Bronchial epithelial cell (primary cell): ENCODE measurements around the gene AFAP1L2. TPM values are rescaled to one million over a fixed set of nuclear protein-coding genes. Genes with fewer than 3 reads are reported as not detected.
A peak's percentile ranks its signal among the peaks of the same experiment; 100 is the strongest.

Experiments
- DNase-seq: peaks from one replicate; pipeline ENCODE4 v3.0.0-alpha.2; 2010; ENCODE audit warnings: low read depth
- FAIRE-seq: peaks from 2 replicates; lab custom pipeline; 2011; peaks lifted over from hg19 to GRCh38; lab: Jason Lieb, UNC
- H3K27me3 ChIP-seq: 2 replicates; pipeline ENCODE4 v1.5.1; 2011; ENCODE audit warnings: low read length; ENCODE audit not compliant: control insufficient read depth, insufficient read depth
- H3K36me3 ChIP-seq: 2 replicates; pipeline ENCODE4 v1.5.1; 2011; ENCODE audit warnings: low read length; ENCODE audit not compliant: control insufficient read depth, insufficient read depth
- H3K4me3 ChIP-seq: 2 replicates; pipeline ENCODE4 v1.5.1; 2011; ENCODE audit warnings: mild to moderate bottlenecking, low read depth, low read length, control low read depth
- CTCF ChIP-seq: IDR thresholded peaks from 2 replicates; pipeline ENCODE4 v1.5.1; 2011; ENCODE audit warnings: mild to moderate bottlenecking, moderate library complexity, low read length, control low read depth, inconsistent platforms; ENCODE audit not compliant: insufficient read depth, severe bottlenecking
- total RNA-seq: library from RNA; depleted of rRNA; stranded (reverse); fragments of >200 nt; gene quantifications from 2 replicates; pipeline ENCODE4 v1.2.1, GENCODE V29; 2014

AFAP1L2 gene
- total RNA-seq, 1 donor from 2014 or later = 6.8 TPM

- TF ChIP-seq CTCF = peak; percentile 11
- H3K27me3 ChIP-seq = no peaks in the 10 kb centered on the region
- FAIRE-seq (no peak), DNase-seq (no peak)
- no peaks in the 10 kb centered on the region for H3K36me3 ChIP-seq
- no peak overlapping the region for H3K4me3 ChIP-seq
Measured at GRCh38 chr10:114386452-114386851, 17.9 kb downstream of the AFAP1L2 start.

DNA sequence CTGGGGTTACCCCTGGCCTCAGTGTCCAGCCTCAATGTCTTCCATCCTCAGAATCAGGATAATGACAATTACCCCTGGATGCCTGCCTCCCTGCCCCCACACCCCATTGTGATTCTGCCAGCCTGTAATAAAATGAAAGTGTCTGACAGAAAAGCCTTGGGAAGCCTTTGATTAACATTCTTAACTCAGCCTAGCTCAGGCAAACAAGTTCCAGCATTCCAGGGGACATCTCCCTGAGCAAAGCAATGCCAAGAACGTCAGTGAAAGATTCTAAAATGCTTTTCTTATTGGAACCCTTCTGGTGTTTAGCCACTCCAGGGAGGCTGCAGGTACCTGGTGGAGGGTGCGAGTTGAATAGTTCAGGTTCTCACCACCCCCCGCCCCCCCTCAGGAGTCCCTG, 18.7 kb downstream of the AFAP1L2 start:
- no peak overlapping the region for H3K4me3 ChIP-seq
- no peaks in the 10 kb centered on the region for H3K36me3 ChIP-seq
- FAIRE-seq (no peak), DNase-seq (no peak)
- TF ChIP-seq CTCF = no peak
- no peaks in the 10 kb centered on the region for H3K27me3 ChIP-seq

DNA sequence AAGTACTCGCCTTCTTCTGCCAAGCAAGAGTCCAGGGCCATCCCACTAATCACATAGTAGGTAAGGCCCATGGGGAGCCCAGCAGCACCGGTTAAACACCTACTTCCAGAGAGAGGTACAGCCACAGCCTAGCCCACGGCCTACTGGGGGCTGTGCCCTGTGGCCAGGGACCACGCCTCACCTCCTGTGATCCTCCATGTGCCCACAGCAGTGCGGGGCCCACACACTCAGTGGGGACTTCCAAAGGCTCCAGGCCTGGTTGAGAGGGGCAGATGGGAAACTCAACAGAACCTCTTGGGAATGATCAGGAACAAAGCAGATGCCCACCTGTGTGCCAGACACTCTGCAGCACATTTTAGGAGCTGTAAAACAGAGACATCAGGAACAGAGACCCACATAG, 19.7 kb downstream of the AFAP1L2 start:
- no peak for TF ChIP-seq CTCF
- no peaks in the 10 kb centered on the region for H3K36me3 ChIP-seq

GRCh38 chr10:114384181-114384580, 20.1 kb downstream of the AFAP1L2 start:
- no peak for TF ChIP-seq CTCF
- no peaks in the 10 kb centered on the region for H3K36me3 ChIP-seq
- no peak overlapping the region for H3K4me3 ChIP-seq
- no peak for FAIRE-seq
- H3K27me3 ChIP-seq = no peaks in the 10 kb centered on the region
- DNase-seq = no peak

More for the DNA sequence above, 19.7 kb downstream of the AFAP1L2 start:
- DNase-seq (no peak), FAIRE-seq (no peak)
- Histone ChIP-seq H3K27me3 (no peaks in the 10 kb centered on the region), H3K4me3 (no peak overlapping the region)

- no peak for TF ChIP-seq CTCF
- Histone ChIP-seq H3K4me3 (no peak overlapping the region), H3K27me3 (no peaks in the 10 kb centered on the region), H3K36me3 (no peaks in the 10 kb centered on the region)
- FAIRE-seq (no peak), DNase-seq (no peak)
Measured at GRCh38 chr10:114380797-114381196, 23.5 kb downstream of the AFAP1L2 start.

DNA sequence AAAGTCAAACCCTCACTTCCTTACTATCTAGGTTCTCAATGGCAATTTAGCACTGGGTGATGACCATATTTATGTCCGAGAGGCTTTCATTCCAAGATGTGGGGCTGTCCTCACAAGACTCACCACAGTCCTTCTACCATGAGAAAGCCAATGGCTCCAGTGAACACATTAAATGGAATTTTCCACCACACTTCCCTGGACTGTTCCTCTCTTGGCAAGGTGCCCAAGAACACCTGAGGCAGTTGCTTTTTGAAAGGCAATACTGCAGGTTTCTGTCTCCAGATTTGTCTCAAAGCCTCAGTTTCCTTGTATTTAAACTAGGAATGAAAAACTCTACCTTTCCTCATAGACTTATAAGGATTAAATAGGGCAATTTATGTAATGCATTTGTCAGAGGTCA, 24.2 kb downstream of the AFAP1L2 start:
- H3K36me3 ChIP-seq = no peaks in the 10 kb centered on the region
- DNase-seq (peak; percentile 48), FAIRE-seq (peak; percentile 55)
- no peak overlapping the region for H3K4me3 ChIP-seq
- H3K27me3 ChIP-seq = no peaks in the 10 kb centered on the region
- no peak for TF ChIP-seq CTCF
